ENCODE measurements around the gene ADD2.

Gene ADD2

DNA sequence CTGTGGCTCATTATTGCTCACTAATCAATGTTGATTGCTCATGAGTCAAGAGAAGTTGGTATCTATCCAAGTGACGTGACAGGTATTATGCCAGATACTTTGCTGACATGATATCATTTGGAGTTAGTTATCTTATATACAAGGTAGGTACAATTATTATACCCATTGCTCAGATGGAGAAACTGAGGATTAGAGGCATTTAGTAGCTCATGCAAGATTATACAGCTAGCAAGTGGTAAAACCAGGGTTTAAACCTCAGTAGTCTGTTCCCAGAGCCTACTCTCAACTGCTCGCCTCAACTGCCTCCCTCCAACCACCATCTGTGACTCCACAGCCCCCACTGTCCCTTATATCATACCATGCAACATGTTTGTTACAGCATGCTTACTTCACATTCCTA lies 16.3 kb upstream of the ADD2 start:
- DNase-seq (ENCODE audit: low read depth) = no peak
- no peak overlapping the region for H3K4me3 ChIP-seq (ENCODE audit: control insufficient read depth, low read depth, low read length)
- TF ChIP-seq, protein P1, sequence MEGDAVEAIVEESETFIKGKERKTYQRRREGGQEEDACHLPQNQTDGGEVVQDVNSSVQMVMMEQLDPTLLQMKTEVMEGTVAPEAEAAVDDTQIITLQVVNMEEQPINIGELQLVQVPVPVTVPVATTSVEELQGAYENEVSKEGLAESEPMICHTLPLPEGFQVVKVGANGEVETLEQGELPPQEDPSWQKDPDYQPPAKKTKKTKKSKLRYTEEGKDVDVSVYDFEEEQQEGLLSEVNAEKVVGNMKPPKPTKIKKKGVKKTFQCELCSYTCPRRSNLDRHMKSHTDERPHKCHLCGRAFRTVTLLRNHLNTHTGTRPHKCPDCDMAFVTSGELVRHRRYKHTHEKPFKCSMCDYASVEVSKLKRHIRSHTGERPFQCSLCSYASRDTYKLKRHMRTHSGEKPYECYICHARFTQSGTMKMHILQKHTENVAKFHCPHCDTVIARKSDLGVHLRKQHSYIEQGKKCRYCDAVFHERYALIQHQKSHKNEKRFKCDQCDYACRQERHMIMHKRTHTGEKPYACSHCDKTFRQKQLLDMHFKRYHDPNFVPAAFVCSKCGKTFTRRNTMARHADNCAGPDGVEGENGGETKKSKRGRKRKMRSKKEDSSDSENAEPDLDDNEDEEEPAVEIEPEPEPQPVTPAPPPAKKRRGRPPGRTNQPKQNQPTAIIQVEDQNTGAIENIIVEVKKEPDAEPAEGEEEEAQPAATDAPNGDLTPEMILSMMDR (IDR thresholded peaks at IDR 0.05; ENCODE audit: control insufficient read depth, insufficient read depth, low read depth, low read length, missing control alignments) = no peak

- DNase-seq (ENCODE audit: low read depth) = no peak
- no peak overlapping the region for H3K4me3 ChIP-seq (ENCODE audit: control insufficient read depth, low read depth, low read length)
- TF ChIP-seq, protein P1 (IDR thresholded peaks at IDR 0.05; ENCODE audit: control insufficient read depth, insufficient read depth, low read depth, low read length, missing control alignments) = no peak
Measured at GRCh38 chr2:70779911-70780545, 12.0 kb upstream of the ADD2 start.

DNA sequence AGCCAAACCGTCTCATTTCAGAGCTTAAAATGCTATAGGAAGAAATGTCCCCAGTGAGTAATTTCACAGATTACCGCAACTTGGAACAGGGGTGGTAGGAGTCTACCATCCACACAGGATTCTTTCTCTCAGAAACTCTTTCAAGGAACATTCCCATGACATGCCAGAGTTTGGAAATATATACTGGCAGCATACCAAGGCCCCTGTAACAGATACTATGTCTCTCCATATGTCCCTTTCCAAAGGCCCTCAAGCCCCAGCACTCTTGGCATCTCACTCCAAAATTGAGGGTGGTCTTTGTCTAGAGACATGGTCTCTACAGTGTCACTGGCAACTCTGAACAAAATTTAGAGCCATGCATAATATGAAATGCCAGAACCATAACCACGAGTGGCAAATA lies 11.5 kb upstream of the ADD2 start:
- DNase-seq (ENCODE audit: low read depth) = no peak
- TF ChIP-seq, protein P1 (IDR thresholded peaks at IDR 0.05; ENCODE audit: control insufficient read depth, insufficient read depth, low read depth, low read length, missing control alignments) = no peak
- no peak overlapping the region for H3K4me3 ChIP-seq (ENCODE audit: control insufficient read depth, low read depth, low read length)

GRCh38 chr2:70778676-70779075 lies 10.7 kb upstream of the ADD2 start:
- TF ChIP-seq, protein P1 (IDR thresholded peaks at IDR 0.05; ENCODE audit: control insufficient read depth, insufficient read depth, low read depth, low read length, missing control alignments) = no peak
- no peak overlapping the region for H3K4me3 ChIP-seq (ENCODE audit: control insufficient read depth, low read depth, low read length)
- no peak for DNase-seq (ENCODE audit: low read depth)

DNA sequence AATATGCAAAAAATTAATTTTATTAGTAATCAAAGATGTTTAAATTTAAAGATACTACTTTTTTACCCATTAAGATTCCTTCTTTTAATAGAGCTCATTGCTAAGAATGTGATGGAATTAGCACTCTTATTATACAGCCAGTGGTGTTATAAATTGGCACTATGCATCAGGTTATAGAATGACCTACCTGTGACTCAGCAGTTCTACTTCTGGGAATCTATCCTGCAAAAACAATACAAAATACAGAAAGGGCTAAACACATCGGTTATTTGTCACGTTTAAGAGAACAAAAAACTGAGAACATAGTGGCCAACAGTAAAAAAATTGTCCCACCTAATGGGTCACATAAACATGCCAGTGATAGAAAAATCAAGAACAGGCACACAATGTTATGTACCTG lies 9.4 kb upstream of the ADD2 start:
- TF ChIP-seq, protein P1 (IDR thresholded peaks at IDR 0.05; ENCODE audit: control insufficient read depth, insufficient read depth, low read depth, low read length, missing control alignments) = no peak
- DNase-seq (ENCODE audit: low read depth) = no peak
- H3K4me3 ChIP-seq (ENCODE audit: control insufficient read depth, low read depth, low read length) = no peak overlapping the region

DNA sequence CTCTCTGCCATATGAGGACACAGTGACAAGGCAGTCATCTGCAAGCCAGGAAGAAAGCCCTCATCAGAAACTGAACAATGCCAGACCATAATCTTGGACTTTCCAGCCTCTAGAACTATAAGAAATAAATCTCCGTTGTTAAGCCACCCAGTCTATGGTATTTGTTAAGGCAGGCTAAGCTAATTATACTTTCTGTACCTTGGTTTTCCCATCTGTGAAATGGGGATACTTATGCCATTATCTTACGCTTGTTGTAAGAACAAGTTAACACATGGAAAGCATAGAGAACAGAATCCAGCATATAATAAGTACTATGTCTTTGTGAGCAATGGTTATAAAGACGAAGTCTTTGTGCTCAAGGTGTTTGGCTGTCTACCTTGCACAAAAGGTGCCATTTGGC lies 8.3 kb upstream of the ADD2 start:
- no peak overlapping the region for H3K4me3 ChIP-seq (ENCODE audit: control insufficient read depth, low read depth, low read length)
- TF ChIP-seq, protein P1 (IDR thresholded peaks at IDR 0.05; ENCODE audit: control insufficient read depth, insufficient read depth, low read depth, low read length, missing control alignments) = no peak
- no peak for DNase-seq (ENCODE audit: low read depth)

- TF ChIP-seq, protein P1 (IDR thresholded peaks at IDR 0.05; ENCODE audit: control insufficient read depth, insufficient read depth, low read depth, low read length, missing control alignments) = no peak
- DNase-seq (ENCODE audit: low read depth) = no peak
- H3K4me3 ChIP-seq (ENCODE audit: control insufficient read depth, low read depth, low read length) = no peak overlapping the region
Measured at GRCh38 chr2:70775141-70775540, 7.1 kb upstream of the ADD2 start.
